T47D (cell line): ENCODE data around the gene CSF2RB.

Experiments used
- DNase-seq, 2 experiments: peaks; one replicate each; pipeline versions ENCODE4 v3.0.0 to v3.0.0-alpha.2; 2011 to 2012; ENCODE audit warnings: low read depth in 1 of 2, low spot score in 1 of 2
- JUND ChIP-seq: IDR thresholded peaks from 2 replicates; pipeline ENCODE4 v1.6.1; 2012; ENCODE audit warnings: low read depth
- in situ Hi-C: cut with HindIII; loops from 2 replicates; pipeline ENCODE4 v1.10.0; 2016; ENCODE audit warnings: low sequenced_read_pairs, low pct_unique_long_range_greater_than_20kb

CSF2RB gene

GRCh38 chr22:36928786-36929535 lies 15.5 kb downstream of the CSF2RB start:
- no peak for TF ChIP-seq JUND
- DNase-seq: no peak
- in situ Hi-C loops: no loop called here

- no peak for DNase-seq
- in situ Hi-C loops: no loop called here
- TF ChIP-seq JUND: no peak
Measured at GRCh38 chr22:36929621-36930020, 16.2 kb downstream of the CSF2RB start.

GRCh38 chr22:36930041-36930935 lies 16.9 kb downstream of the CSF2RB start:
- in situ Hi-C loops: no loop called here
- no peak for TF ChIP-seq JUND
- no peak for DNase-seq

GRCh38 chr22:36931446-36931845 lies 18.0 kb downstream of the CSF2RB start:
- TF ChIP-seq JUND: no peak
- in situ Hi-C loops: no loop called here
- no peak for DNase-seq

- no peak for DNase-seq
- in situ Hi-C loops: no loop called here
- no peak for TF ChIP-seq JUND
Measured at GRCh38 chr22:36933629-36934417, 20.4 kb downstream of the CSF2RB start.

- in situ Hi-C loops: no loop called here
- no peak for DNase-seq
- no peak for TF ChIP-seq JUND
Measured at GRCh38 chr22:36934418-36935312, 21.2 kb downstream of the CSF2RB start.

- in situ Hi-C loops: no loop called here
- DNase-seq: no peak
- no peak for TF ChIP-seq JUND
Measured at GRCh38 chr22:36935313-36935610, 21.8 kb downstream of the CSF2RB start.

- in situ Hi-C loops: no loop called here
- no peak for TF ChIP-seq JUND
- no peak for DNase-seq
Measured at GRCh38 chr22:36935694-36936093, 22.3 kb downstream of the CSF2RB start.

- in situ Hi-C loops: no loop called here
- no peak for DNase-seq
- no peak for TF ChIP-seq JUND
Measured at GRCh38 chr22:36936362-36937116, 23.1 kb downstream of the CSF2RB start.

- DNase-seq: no peak
- no peak for TF ChIP-seq JUND
- in situ Hi-C loops: no loop called here
Measured at GRCh38 chr22:36937319-36938027, 24.0 kb downstream of the CSF2RB start.

GRCh38 chr22:36938028-36938425 lies 24.6 kb downstream of the CSF2RB start:
- no peak for DNase-seq
- in situ Hi-C loops: no loop called here
- TF ChIP-seq JUND: no peak
